GM10248 (cell line): ENCODE measurements around the gene DNAJB14.
A peak's percentile ranks its signal among the peaks of the same experiment; 100 is the strongest.

Experiments used
- CTCF ChIA-PET: fragments of 300-600 bp; sonication (Branson Sonifier 250); formaldehyde crosslinking; extraction: SDS; loops from one replicate; lab custom pipeline; 2021; ENCODE audit warnings: antibody characterized with exemption; lab: Yijun Ruan, JAX
- POLR2A ChIA-PET: fragments of 350-650 bp; sonication (Branson Sonifier 250); formaldehyde crosslinking; extraction: SDS; loops from one replicate; lab custom pipeline; 2020; ENCODE audit warnings: antibody characterized with exemption; lab: Yijun Ruan, JAX
- DNase-seq: peaks from one replicate; pipeline ENCODE4 v3.0.0; 2012; ENCODE audit errors: extremely low spot score
- CTCF ChIP-seq: IDR thresholded peaks from 2 replicates; pipeline ENCODE4 v1.5.1; 2012; ENCODE audit warnings: mild to moderate bottlenecking, low read depth; ENCODE audit errors: extremely low read depth, missing control alignments, control extremely low read depth

The DNAJB14 gene

DNA sequence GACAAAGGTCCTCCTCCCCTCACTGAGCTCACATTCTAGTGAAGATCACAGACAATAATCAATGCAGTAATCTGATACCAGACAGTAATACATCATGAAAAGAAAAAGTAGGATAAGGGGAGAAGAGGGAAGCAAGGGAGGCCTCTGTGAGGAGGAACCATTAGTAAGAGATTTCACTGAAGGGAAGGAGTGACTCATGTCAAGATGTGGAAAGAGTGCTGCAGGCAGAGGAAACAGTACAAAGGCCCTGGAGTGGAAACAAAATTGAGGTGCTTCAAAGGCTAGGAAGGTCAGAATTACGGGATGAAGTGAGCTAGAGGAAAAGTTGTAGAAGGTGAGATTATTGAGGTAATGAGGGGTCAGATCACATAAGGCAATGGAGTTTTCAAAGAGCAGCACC is 90.3 kb downstream of the DNAJB14 start:
- ChIA-PET POLR2A (no interaction called here), CTCF (interaction anchor here (1.0 to 3.0 kb wide), 4 partner anchors 37 to 92 kb away, joined by 4 to 17 read pairs (median 6); no protein-coding TSS in a partner anchor)
- no peak for DNase-seq
- no peak for TF ChIP-seq CTCF

DNA sequence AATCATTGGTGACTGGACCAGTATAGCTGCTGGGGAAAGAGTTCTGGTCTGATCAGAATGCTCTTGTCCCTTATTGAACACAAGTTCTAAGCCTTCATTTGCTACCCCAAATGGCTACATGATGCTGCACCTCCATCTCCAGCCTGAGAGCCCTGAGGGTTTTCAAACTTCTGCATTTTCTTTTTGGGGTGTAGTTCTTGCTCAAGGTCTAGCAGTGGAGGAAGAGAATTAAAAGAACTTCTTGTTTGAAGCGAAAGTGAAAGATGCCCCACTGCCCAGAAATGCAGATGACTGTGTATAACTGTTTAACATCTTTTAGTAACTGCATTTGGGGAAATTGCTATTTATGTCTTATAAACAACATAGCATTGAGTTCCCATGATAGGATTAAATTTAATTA is 90.7 kb downstream of the DNAJB14 start:
- POLR2A ChIA-PET: no interaction called here
- peak; percentile 29 for DNase-seq
- TF ChIP-seq CTCF: no peak
- CTCF ChIA-PET: interaction anchor here (1.0 to 3.0 kb wide), 3 partner anchors 44 to 93 kb away, joined by 4 to 17 read pairs (median 7); no protein-coding TSS in a partner anchor

DNA sequence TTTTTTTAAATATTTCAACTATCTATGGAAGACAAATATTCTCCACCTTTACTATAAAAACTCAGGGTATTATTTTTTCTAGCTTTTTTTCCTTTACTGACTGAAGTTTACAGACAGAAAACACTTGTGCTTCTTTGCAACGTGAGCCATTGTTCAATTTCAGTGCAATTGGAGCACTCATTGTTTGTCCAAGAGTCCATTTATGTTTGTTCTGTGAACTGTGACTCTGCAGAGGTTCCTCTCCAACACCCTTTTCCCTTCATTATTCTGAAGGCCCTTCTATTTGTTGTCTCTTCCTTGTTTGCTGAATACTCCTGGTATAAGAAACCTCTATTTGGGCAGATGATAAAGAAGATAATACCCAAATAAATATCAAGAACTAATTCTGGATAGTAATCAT is 92.4 kb downstream of the DNAJB14 start:
- no peak for DNase-seq
- CTCF ChIA-PET: interaction anchor here (0.8 to 2.5 kb wide), 5 partner anchors 24 to 46 kb away, joined by 3 to 8 read pairs (median 3); no protein-coding TSS in a partner anchor
- TF ChIP-seq CTCF: no peak
- POLR2A ChIA-PET: no interaction called here

DNA sequence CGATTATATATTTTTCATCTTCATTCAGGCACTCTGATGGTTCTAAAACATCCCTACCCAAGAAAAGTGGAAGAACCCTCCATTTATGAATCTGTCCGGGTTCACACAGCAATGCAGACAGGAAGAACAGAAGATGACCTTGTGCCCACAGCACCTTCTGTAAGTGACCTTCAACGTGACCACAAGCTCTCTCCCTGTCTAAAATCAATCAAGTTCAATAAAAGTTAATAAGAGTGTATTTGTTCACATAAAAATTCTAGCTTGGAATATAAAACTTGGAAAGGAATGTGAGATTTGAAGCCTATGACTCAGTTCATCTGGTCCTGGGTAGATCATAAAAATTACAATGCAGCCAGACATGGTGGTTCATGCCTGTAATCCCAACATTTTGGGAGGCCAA is 93.2 kb downstream of the DNAJB14 start:
- ChIA-PET CTCF (interaction anchor here (0.8 to 2.7 kb wide), 9 partner anchors 17 to 45 kb away, joined by 3 to 8 read pairs (median 3); no protein-coding TSS in a partner anchor), POLR2A (no interaction called here)
- DNase-seq: no peak
- TF ChIP-seq CTCF: no peak

DNA sequence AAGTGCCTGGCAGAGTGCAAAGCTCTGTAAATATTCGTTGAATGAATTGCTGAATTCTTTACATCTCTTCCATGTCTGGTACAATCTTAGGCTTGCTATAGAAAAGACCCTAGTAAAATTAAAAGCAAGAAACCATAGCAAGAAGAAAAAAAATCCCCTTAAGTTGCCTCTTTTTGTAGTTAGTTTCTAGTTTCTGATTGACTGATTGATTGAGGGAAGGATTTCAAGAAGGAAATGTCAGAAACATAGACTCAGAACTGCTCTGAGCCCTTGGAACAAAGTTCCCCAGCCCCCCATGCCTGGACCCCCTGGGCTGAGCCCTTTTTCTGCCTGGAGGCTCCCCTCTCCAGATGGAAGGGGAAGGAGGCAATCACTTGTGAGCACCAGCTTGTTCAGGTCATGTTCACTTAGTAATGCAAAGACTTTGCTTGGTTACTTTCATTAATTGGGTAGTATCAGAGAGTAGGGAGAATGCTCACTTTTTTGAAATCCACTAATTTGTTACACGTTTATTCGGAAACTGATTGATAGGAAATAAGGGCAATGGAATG is 94.1 kb downstream of the DNAJB14 start:
- TF ChIP-seq CTCF: no peak
- CTCF ChIA-PET: interaction anchor here (0.8 to 3.5 kb wide), 8 partner anchors 18 to 96 kb away, joined by 3 to 12 read pairs (median 6); no protein-coding TSS in a partner anchor

DNA sequence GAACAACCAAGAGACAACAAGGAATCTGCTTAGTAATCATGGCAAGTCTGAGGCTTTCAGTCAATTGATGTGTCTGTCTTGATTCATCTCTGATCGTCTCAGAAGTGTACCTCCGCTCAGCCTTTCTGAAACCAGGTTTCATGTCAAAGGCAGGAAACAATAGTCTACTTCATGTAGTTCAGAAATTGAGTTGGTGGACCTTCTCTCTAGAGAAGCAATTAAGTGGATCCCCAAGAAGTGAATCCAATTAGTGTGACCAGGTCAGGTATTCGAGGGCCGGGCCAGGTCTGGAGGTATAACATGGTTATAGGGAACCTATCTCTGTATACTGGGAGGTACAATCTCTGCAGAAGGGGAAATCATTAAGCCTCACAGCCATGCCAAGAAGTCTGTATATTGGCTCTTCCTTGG is 97.8 kb downstream of the DNAJB14 start:
- no peak for TF ChIP-seq CTCF
- ChIA-PET CTCF (interaction anchor here (1.6 to 2.8 kb wide), 2 partner anchors 32 to 49 kb away, joined by 3 to 11 read pairs; partner anchors contain the start of gene DAPP1), POLR2A (no interaction called here)
- DNase-seq: peak; percentile 40

More for the DNA sequence above, 94.1 kb downstream of the DNAJB14 start:
- no peak for DNase-seq
- POLR2A ChIA-PET: interaction anchor here (0.7 kb wide), 1 partner anchor 42 kb away, joined by 4 read pairs; the partner anchor contains the start of gene LAMTOR3
